HG02588 (cell line): ENCODE measurements around the gene PALB2.

ENCODE experiments used
- ATAC-seq: cut with Tn5 transposase; IDR thresholded peaks from one replicate; pipeline ENCODE4 v1.9.1; 2021; ENCODE audit warnings: mild to moderate bottlenecking, moderate library complexity; ENCODE audit not compliant: unreplicated experiment

Gene PALB2

DNA sequence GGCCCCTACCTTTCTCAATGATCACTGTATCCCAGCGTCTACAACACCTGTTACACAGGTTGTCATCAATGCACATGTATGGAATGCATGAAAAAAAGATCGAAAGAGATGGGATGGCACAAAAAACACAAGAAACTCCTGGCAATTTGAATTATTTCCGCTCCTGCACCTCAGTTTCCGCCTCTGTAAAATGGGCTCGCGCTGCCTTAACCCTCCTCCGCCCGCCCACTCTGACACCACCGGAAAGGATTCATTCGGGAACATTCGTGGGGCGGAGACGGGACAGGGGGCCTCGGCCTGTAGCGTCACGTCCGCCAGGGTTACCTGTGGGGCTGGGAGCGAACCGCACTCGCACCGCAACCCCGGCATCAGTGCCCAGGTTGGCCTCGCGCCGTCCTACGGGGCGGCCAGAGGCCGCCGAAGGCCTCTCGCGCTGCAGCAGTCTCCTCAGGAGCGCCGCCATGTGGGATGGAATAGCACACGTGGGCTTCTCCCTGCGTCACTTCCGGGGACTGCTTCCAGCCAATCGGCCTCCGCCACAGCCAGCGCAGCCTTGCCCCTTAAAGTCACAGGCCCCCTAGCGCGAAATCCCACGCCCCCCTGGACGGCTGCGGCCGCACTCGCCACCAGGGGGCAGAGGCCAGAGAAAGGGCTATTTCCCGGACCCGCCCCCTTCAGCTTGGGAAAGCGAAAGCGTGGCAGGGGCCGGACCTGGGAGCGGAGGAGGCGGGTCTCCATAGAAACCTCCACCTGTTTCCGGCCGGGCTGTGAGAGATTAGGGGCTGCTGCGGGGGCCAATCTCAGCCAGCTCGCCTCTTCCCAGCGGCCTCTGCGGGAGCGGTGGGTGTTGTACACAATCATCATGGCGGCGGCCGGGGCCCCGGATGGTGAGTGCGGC lies 84.0 kb downstream of the PALB2 start, which contains the start of the genes EARS2 and UBFD1:
Gene EARS2, minus strand, starts transcription at position 470 of the 898 bp plus-strand sequence. Its CDS starts 7 bp downstream, at position 463.
Gene UBFD1, plus strand, starts transcription at position 847 of the 898 bp plus-strand sequence. Its CDS starts 16 bp downstream, at position 863.
- ATAC-seq: peak; percentile 87

DNA sequence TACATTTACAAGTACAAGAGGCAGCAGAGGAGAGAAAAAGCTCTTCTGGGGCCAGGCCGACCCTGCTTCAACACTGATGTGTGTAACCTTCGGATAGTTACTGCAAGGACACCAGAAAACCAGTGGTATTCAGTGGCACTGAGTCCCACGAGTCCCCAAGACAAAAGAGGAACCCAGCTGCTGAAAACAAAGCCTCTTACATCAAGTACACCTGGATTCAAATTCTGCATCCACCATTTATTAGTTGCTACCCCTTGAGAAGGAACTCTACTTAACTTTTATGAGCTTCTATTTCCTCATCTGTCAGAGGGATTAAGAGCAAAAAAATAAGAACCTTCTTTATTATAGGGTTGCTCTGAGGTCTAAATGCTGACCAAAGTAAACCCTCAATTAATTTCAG lies 86.6 kb downstream of the PALB2 start:
- no peak for ATAC-seq
